OCI-LY3 (cell line): ENCODE data around the gene NOL6.

Source experiments
- EZH2phosphoT487 ChIP-seq: fragments of 200-600 bp; shearing (Covaris generic); IDR thresholded peaks from 2 replicates; pipeline ENCODE4 v1.6.1; 2018; ENCODE audit warnings: antibody characterized with exemption, mixed run types, low read depth
- TF ChIP-seq, protein P1 (sequence below): fragments of 200-600, 300-600 bp; sonication (generic); IDR thresholded peaks from 2 replicates; pipeline ENCODE4 v1.5.1; 2014; ENCODE audit warnings: antibody characterized with exemption, low read length, low read depth

DNA sequence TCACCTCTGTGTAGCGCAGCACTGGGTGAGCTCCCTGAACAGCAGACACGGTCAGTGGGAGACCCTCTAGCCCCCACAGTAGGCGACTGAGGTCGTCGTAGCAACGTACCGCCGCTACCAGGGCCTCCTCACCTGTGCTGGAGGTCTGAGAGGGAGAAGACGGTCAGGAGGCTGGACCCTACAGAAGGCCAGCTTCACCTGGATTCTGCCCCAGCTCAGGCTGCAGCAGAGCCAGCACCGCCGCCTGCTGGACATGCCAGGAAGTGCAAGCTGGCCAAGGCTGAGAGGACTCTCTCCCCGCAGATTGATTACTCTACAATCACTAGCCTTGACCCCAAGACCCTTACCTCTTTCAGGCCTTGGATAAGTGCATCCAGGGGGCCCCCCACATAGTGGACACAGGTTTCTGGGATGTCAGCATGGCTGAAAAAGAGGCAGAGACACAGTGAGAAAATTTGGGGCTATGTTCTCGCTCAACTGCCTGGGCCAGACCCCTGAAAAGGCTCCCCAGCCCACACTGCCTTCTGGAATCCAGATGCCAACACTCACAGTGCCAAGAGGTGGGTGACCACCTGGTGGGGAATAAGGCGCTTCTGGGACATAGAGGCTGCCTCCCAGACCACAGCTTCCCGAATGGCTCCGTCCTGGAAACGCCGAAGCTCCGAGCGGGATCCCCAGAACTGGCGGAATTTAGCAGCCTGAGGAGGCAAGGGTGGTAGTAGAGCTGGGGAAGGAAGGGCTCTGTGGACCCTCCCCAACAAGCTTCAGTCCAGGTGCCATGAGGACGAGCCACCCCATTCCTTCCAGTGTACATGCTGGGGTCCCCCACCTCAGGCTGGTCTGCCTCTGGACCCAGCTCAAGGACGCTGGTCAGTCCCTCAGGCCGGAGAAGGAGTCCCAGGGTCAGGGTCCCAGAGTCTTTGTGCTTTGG is 6.9 kb downstream of the NOL6 start:
- TF ChIP-seq, protein P1, sequence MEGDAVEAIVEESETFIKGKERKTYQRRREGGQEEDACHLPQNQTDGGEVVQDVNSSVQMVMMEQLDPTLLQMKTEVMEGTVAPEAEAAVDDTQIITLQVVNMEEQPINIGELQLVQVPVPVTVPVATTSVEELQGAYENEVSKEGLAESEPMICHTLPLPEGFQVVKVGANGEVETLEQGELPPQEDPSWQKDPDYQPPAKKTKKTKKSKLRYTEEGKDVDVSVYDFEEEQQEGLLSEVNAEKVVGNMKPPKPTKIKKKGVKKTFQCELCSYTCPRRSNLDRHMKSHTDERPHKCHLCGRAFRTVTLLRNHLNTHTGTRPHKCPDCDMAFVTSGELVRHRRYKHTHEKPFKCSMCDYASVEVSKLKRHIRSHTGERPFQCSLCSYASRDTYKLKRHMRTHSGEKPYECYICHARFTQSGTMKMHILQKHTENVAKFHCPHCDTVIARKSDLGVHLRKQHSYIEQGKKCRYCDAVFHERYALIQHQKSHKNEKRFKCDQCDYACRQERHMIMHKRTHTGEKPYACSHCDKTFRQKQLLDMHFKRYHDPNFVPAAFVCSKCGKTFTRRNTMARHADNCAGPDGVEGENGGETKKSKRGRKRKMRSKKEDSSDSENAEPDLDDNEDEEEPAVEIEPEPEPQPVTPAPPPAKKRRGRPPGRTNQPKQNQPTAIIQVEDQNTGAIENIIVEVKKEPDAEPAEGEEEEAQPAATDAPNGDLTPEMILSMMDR = peak; percentile 75
- no peak for TF ChIP-seq EZH2phosphoT487
